ENCODE results near the gene OSBPL10.

GRCh38 chr3:31748933-31749295 lies 232.1 kb downstream of the OSBPL10 start:
- TF ChIP-seq, protein P1, sequence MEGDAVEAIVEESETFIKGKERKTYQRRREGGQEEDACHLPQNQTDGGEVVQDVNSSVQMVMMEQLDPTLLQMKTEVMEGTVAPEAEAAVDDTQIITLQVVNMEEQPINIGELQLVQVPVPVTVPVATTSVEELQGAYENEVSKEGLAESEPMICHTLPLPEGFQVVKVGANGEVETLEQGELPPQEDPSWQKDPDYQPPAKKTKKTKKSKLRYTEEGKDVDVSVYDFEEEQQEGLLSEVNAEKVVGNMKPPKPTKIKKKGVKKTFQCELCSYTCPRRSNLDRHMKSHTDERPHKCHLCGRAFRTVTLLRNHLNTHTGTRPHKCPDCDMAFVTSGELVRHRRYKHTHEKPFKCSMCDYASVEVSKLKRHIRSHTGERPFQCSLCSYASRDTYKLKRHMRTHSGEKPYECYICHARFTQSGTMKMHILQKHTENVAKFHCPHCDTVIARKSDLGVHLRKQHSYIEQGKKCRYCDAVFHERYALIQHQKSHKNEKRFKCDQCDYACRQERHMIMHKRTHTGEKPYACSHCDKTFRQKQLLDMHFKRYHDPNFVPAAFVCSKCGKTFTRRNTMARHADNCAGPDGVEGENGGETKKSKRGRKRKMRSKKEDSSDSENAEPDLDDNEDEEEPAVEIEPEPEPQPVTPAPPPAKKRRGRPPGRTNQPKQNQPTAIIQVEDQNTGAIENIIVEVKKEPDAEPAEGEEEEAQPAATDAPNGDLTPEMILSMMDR (IDR thresholded peaks at IDR 0.05): no peak
- no peak for TF ChIP-seq POLR2AphosphoS5 (IDR thresholded peaks at IDR 0.05)
